ENCODE measurements around the gene IRF2BPL. TPM values are rescaled to one million over a fixed set of nuclear protein-coding genes. Genes with fewer than 3 reads are reported as not detected.

The IRF2BPL gene
- total and polyA plus RNA-seq, 9 of the 15 experiments (the other 6 are each of a cell fraction or from before 2014, with no cell fraction given), result 0.52 to 21.6 (median 2.5) TPM

DNA sequence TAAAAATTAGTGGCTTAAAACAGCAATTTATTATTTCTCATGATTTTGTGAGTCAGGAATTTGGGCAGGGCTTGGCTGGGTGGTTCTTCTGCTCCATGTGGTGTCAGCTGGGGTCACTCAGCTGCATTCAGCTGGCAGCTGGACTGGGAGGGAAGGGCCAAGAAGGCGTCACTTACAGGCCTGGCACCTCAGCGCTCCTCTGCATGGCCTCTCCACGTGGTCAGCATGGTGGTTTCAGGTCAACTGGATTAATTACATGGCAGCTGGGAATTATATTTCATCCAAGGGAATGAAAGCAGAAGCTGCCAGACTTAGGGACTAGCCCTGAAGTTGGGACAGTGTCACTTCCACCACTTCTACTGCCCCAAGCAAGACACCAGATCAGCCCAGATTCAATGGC lies 27.5 kb upstream of the IRF2BPL start (continued):
- TF ChIP-seq XRCC3 (IDR thresholded peaks at IDR 0.05), result no peak

DNA sequence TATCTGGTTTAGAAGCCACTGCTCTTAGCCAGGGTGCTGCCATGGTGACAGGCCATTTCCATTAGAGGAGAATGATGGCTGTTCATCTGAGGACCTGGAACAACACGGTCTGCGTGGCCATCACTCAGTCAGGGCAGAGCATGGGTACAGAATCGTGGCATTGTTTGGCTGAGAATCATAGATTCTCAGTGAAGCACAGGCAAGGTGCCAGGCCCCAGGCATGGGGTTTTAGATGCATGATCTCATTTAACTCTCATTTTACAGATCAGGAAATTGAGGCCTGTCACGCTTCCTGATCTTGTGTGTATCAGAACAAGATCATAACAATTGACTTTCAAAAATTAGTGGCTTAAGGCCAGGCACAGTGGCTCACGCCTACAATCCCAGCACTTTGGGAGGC lies 26.8 kb upstream of the IRF2BPL start:
- no peak overlapping the region for H3K4me3 ChIP-seq
- H4K20me1 ChIP-seq (replicated peaks; ENCODE audit: control insufficient read depth, insufficient read depth, low read length), result no peaks in the 10 kb centered on the region
- no peak overlapping the region for H3K27ac ChIP-seq (ENCODE audit: extremely low read depth, low read depth, low read length)
- no peaks in the 10 kb centered on the region for H3K79me2 ChIP-seq (ENCODE audit: control insufficient read depth, insufficient read depth, low read length)
- ChIA-PET POLR2A (interaction anchor here (0.7 kb wide), 2 partner anchors 113 to 144 kb away, joined by 3 to 4 read pairs; no protein-coding TSS in a partner anchor), CTCF (ENCODE audit: low intra/inter-chr PET ratio) (no interaction called here)
- 0 out of 2 replicates have a peak overlapping the region, but pooled peaks have one; percentile 16 for H2AFZ ChIP-seq (ENCODE audit: low read depth, low read length)
- H3K9ac ChIP-seq (ENCODE audit: insufficient read depth in 1 of 2, low read depth in 2 of 2, low read length in 2 of 2), result no peak overlapping the region; a peak in 1 of 4 replicates
- no peaks in the 10 kb centered on the region for H3K9me1 ChIP-seq (ENCODE audit: control insufficient read depth, insufficient read depth, low read length)
- H3K4me1 ChIP-seq (replicated peaks in 1 of 2; ENCODE audit: control insufficient read depth in 2 of 2, insufficient read depth in 2 of 2, low read length in 2 of 2), result peaks cover 7 to 14% of the 10 kb centered on the region in 2 experiments; a peak in 4 of 5 replicates
- no peak for FAIRE-seq
- no peak for ATAC-seq
- WGBS (ENCODE audit: insufficient coverage, low coverage, missing lambda C conversion rate), result 45% methylated on average over 5 of the region's 5 CpGs
- no peaks in the 10 kb centered on the region for H3K36me3 ChIP-seq (ENCODE audit: control insufficient read depth, insufficient read depth, low read length)
- BruUV-seq (replicated peaks), result no TSS peak
- no peak overlapping the region for H3K4me2 ChIP-seq (ENCODE audit: insufficient read depth, low read length)
- no peaks in the 10 kb centered on the region for H3K9me3 ChIP-seq (replicated peaks; ENCODE audit: control insufficient read depth, insufficient read depth, low read depth, low read length)
- no peak for DNase-seq (ENCODE audit: extremely low read depth in 1 of 4, low spot score in 3 of 4)
- intact Hi-C loops (cut with micrococcal nuclease), result loop anchor here (5.0 kb wide), 1 partner anchor 33 kb away; no protein-coding TSS in a partner anchor
- no peaks in the 10 kb centered on the region for H3K27me3 ChIP-seq (ENCODE audit: control insufficient read depth in 2 of 2, insufficient read depth in 2 of 2, low read length in 2 of 2)
- in situ Hi-C loops (cut with MboI), result loop anchor here (5.0 to 25.0 kb wide), 2 partner anchors 143 to 343 kb away; no protein-coding TSS in a partner anchor
- TF ChIP-seq, protein P1, sequence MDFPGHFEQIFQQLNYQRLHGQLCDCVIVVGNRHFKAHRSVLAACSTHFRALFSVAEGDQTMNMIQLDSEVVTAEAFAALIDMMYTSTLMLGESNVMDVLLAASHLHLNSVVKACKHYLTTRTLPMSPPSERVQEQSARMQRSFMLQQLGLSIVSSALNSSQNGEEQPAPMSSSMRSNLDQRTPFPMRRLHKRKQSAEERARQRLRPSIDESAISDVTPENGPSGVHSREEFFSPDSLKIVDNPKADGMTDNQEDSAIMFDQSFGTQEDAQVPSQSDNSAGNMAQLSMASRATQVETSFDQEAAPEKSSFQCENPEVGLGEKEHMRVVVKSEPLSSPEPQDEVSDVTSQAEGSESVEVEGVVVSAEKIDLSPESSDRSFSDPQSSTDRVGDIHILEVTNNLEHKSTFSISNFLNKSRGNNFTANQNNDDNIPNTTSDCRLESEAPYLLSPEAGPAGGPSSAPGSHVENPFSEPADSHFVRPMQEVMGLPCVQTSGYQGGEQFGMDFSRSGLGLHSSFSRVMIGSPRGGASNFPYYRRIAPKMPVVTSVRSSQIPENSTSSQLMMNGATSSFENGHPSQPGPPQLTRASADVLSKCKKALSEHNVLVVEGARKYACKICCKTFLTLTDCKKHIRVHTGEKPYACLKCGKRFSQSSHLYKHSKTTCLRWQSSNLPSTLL (IDR thresholded peaks at IDR 0.05), result no peak
- TF ChIP-seq RFX1 (IDR thresholded peaks at IDR 0.05), result peak; percentile 50; the same call in 1 of the 2 replicates

All from K562 (cell line).